HepG2 (cell line): ENCODE measurements around the gene STK39. TPM values are rescaled to one million over a fixed set of nuclear protein-coding genes. Genes with fewer than 3 reads are reported as not detected.

Source experiments
- ATAC-seq: fragments of 200-7000 bp; cut with Tn5 transposase; 3 replicates; pipeline ENCODE4 v1.9.1; 2020; ENCODE audit warnings: mild to moderate bottlenecking, moderate library complexity
- BruUV-seq: library from RNA; stranded (reverse); fragments of 400-500 nt; replicated peaks from 2 replicates; lab custom pipeline; 2021; lab: Mats Ljungman, UMichigan
- CTCF ChIA-PET: fragments of 300-600 bp; formaldehyde crosslinking; extraction: SDS; loops from one replicate; lab custom pipeline; 2021; ENCODE audit warnings: low total read pairs, inconsistent platforms, low intra/inter-chr PET ratio; lab: Yijun Ruan, JAX
- POLR2A ChIA-PET: fragments of 350-600 bp; sonication (Branson Sonifier 250); formaldehyde crosslinking; loops from one replicate; lab custom pipeline; 2020; ENCODE audit warnings: antibody characterized with exemption, inconsistent platforms; lab: Yijun Ruan, JAX
- DNase-seq: peaks from one replicate; pipeline ENCODE4 v3.0.0-alpha.2; 2015; ENCODE audit warnings: low spot score
- FAIRE-seq: peaks from 3 replicates; lab custom pipeline; 2011; peaks lifted over from hg19 to GRCh38; lab: Jason Lieb, UNC
- H2AFZ ChIP-seq: one replicate; pipeline ENCODE4 v1.6.1; 2011; ENCODE audit warnings: low read length, inconsistent platforms
- H3K27ac ChIP-seq: fragments of 300-600 bp; 3 replicates; pipeline ENCODE4 v1.8.0; 2011; ENCODE audit warnings: mixed run types, mild to moderate bottlenecking, mixed read lengths, low read length, inconsistent platforms; ENCODE audit not compliant: insufficient read depth; ENCODE audit errors: extremely low read length
- H3K27me3 ChIP-seq, 2 experiments: fragments of 200-600 bp in 1 of 2; 2 replicates in 1 of 2; 3 replicates in 1 of 2; pipeline versions ENCODE4 v1.6.0 to v1.8.0; 2011; ENCODE audit warnings: low read length in 2 of 2, mild to moderate bottlenecking in 2 of 2, moderate library complexity in 2 of 2, inconsistent platforms in 1 of 2; ENCODE audit not compliant: insufficient read depth in 2 of 2, control insufficient read depth in 1 of 2
- H3K36me3 ChIP-seq, 2 experiments: fragments of 200-600 bp in 1 of 2; replicated peaks in 1 of 2; 2 replicates in 1 of 2; 3 replicates in 1 of 2; pipeline versions ENCODE4 v1.5.1 to v1.8.0; 2011; ENCODE audit warnings: low read length in 2 of 2, inconsistent platforms in 1 of 2; ENCODE audit not compliant: insufficient read depth in 2 of 2, control insufficient read depth in 1 of 2
- H3K4me1 ChIP-seq: 2 replicates; pipeline ENCODE4 v1.5.1; 2012; ENCODE audit warnings: low read length, inconsistent platforms; ENCODE audit not compliant: insufficient read depth
- H3K4me2 ChIP-seq: 2 replicates; pipeline ENCODE4 v1.6.0; 2011; ENCODE audit warnings: low read depth, low read length, inconsistent platforms
- H3K4me3 ChIP-seq, 3 experiments: fragments of 200-600 bp in 1 of 3; sonication (generic), shearing (Covaris generic) in 1 of 3; replicated peaks in 1 of 3; 2 replicates each; pipeline ENCODE4 v1.5.1; 2011 to 2016; ENCODE audit warnings: low read length in 3 of 3, inconsistent platforms in 2 of 3, low read depth in 2 of 3, mild to moderate bottlenecking in 2 of 3, control low read depth in 1 of 3, mixed read lengths in 1 of 3; ENCODE audit not compliant: insufficient read depth in 1 of 3
- H3K79me2 ChIP-seq: one replicate; pipeline ENCODE4 v1.6.1; 2011; ENCODE audit warnings: low read length, inconsistent platforms; ENCODE audit not compliant: insufficient read depth
- H3K9ac ChIP-seq: 2 replicates; pipeline ENCODE4 v1.6.0; 2011; ENCODE audit warnings: mild to moderate bottlenecking, low read depth, low read length, inconsistent platforms; ENCODE audit not compliant: insufficient read depth
- H3K9me3 ChIP-seq: 2 replicates; pipeline ENCODE4 v1.5.1; 2012; ENCODE audit warnings: mild to moderate bottlenecking, low read length
- H4K20me1 ChIP-seq: 2 replicates; pipeline ENCODE4 v1.6.0; 2011; ENCODE audit warnings: inconsistent platforms, mild to moderate bottlenecking, low read length, moderate library complexity; ENCODE audit not compliant: insufficient read depth
- FOXO4 ChIP-seq: sonication (generic); formaldehyde crosslinking; conservative IDR thresholded peaks from 2 replicates; pipeline ENCODE4 v1.8.1; 2023; ENCODE audit warnings: missing genetic modification reagents
- GATAD1 ChIP-seq: IDR thresholded peaks from 2 replicates; pipeline ENCODE4 v1.6.1; 2016; ENCODE audit warnings: missing genetic modification reagents, missing compliant biosample characterization
- MTF2 ChIP-seq: sonication (generic); formaldehyde crosslinking; IDR thresholded peaks from 2 replicates; pipeline ENCODE4 v1.5.0; 2020; ENCODE audit warnings: missing genetic modification reagents, borderline replicate concordance
- MXD3 ChIP-seq: IDR thresholded peaks from 2 replicates; pipeline ENCODE4 v1.6.1; 2016; ENCODE audit warnings: mild to moderate bottlenecking, missing biosample characterization, missing genetic modification reagents
- SIN3A ChIP-seq: IDR thresholded peaks from 2 replicates; pipeline ENCODE4 v1.6.1; 2011; ENCODE audit warnings: low read depth, mild to moderate bottlenecking, control low read depth, low read length, borderline replicate concordance
- SIX4 ChIP-seq: sonication (generic); formaldehyde crosslinking; IDR thresholded peaks from 2 replicates; pipeline ENCODE4 v1.4.0; 2020; ENCODE audit warnings: missing genetic modification reagents
- SRY ChIP-seq: sonication (generic); formaldehyde crosslinking; IDR thresholded peaks from 2 replicates; pipeline ENCODE4 v1.8.0; 2022; ENCODE audit warnings: mild to moderate bottlenecking, missing genetic modification reagents
- ZBTB1 ChIP-seq: sonication (generic); formaldehyde crosslinking; IDR thresholded peaks from 2 replicates; pipeline ENCODE4 v1.4.0; 2020; ENCODE audit warnings: missing genetic modification reagents, borderline replicate concordance
- ZNF3 ChIP-seq: IDR thresholded peaks from 2 replicates; pipeline ENCODE4 v1.7.0; 2017; ENCODE audit warnings: inconsistent platforms
- WGBS: methylation state at CpG from one replicate; pipeline ENCODE4 v1.1.6; 2017; ENCODE audit warnings: low lambda C conversion rate; 5-methylcytosine and 5-hydroxymethylcytosine counted together
- in situ Hi-C: cut with HindIII; loops from 2 replicates; pipeline ENCODE4 v1.10.0; 2017; ENCODE audit warnings: low pct_unique_long_range_greater_than_20kb; ENCODE audit not compliant: extremely low pct_ligation_motif_present
- intact Hi-C: fragments of 100-400 bp; cut with micrococcal nuclease; formaldehyde crosslinking; loops from one replicate; pipeline ENCODE4 v1.10.0; 2022; ENCODE audit not compliant: unreplicated experiment
- polyA plus RNA-seq, 8 experiments: library from polyadenylated mRNA; depleted of rRNA in 3 of 8; stranded (reverse) in 7 of 8; unstranded in 1 of 8; fragments of >200 nt; fragmentation: Illumina TruSeq in 4 of 8; extraction: Trizol in 4 of 8; gene quantifications; 2 replicates each; pipeline versions ENCODE4 v1.2.1 to v1.2.3, GENCODE V29; 2011 to 2016; ENCODE audit warnings: low read depth in 4 of 8, missing spikeins in 1 of 8, mixed read lengths in 1 of 8; ENCODE audit not compliant: insufficient read depth in 1 of 8
- total RNA-seq, 5 experiments: library from RNA; depleted of rRNA; stranded (reverse); fragments of >200 nt; fragmentation: Illumina TruSeq; extraction: Trizol; gene quantifications; 2 replicates each; pipeline ENCODE4 v1.2.3, GENCODE V29; 2016; ENCODE audit warnings: low read depth in 1 of 5

Gene STK39
- total and polyA plus RNA-seq, 2 of the 13 experiments (the other 11 are each of a cell fraction or from before 2014, with no cell fraction given): 27.3 to 38.4 TPM

GRCh38 chr2:168090366-168091135 lies 156.8 kb downstream of the STK39 start:
- no peak overlapping the region for H2AFZ ChIP-seq
- BruUV-seq: no TSS peak
- FAIRE-seq: no peak
- H3K9ac ChIP-seq: no peak overlapping the region
- no peak overlapping the region for H3K4me3 ChIP-seq
- H3K27me3 ChIP-seq: no peaks in the 10 kb centered on the region
- no peak overlapping the region for H3K4me2 ChIP-seq
- intact Hi-C loops: no loop called here
- peaks cover 2 to 19% of the 10 kb centered on the region in 2 experiments; a peak in 4 of 5 replicates for H3K36me3 ChIP-seq
- CTCF ChIA-PET: no interaction called here
- H3K4me1 ChIP-seq: no peaks in the 10 kb centered on the region
- H3K27ac ChIP-seq: no peak overlapping the region
- H3K9me3 ChIP-seq: no peaks in the 10 kb centered on the region
- in situ Hi-C loops: no loop called here
- 98% methylated on average over 8 of the region's 8 CpGs for WGBS
- ATAC-seq: no peak
- no peak for DNase-seq
- POLR2A ChIA-PET: no interaction called here
- TF ChIP-seq MTF2 (no peak), SIN3A (no peak), FOXO4 (CRISPR knock-in tag) (no peak), ZBTB1 (CRISPR knock-in tag) (no peak), SRY (CRISPR knock-in tag) (no peak), MXD3 (CRISPR knock-in tag) (no peak), GATAD1 (CRISPR knock-in tag) (no peak), SIX4 (no peak), ZNF3 (CRISPR knock-in tag) (no peak)
- no peaks in the 10 kb centered on the region for H4K20me1 ChIP-seq
- H3K79me2 ChIP-seq: no peaks in the 10 kb centered on the region
